ENCODE measurements around the gene SPINT1.
A peak's percentile ranks its signal among the peaks of the same experiment; 100 is the strongest.

The SPINT1 gene, protein sequence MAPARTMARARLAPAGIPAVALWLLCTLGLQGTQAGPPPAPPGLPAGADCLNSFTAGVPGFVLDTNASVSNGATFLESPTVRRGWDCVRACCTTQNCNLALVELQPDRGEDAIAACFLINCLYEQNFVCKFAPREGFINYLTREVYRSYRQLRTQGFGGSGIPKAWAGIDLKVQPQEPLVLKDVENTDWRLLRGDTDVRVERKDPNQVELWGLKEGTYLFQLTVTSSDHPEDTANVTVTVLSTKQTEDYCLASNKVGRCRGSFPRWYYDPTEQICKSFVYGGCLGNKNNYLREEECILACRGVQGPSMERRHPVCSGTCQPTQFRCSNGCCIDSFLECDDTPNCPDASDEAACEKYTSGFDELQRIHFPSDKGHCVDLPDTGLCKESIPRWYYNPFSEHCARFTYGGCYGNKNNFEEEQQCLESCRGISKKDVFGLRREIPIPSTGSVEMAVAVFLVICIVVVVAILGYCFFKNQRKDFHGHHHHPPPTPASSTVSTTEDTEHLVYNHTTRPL

DNA sequence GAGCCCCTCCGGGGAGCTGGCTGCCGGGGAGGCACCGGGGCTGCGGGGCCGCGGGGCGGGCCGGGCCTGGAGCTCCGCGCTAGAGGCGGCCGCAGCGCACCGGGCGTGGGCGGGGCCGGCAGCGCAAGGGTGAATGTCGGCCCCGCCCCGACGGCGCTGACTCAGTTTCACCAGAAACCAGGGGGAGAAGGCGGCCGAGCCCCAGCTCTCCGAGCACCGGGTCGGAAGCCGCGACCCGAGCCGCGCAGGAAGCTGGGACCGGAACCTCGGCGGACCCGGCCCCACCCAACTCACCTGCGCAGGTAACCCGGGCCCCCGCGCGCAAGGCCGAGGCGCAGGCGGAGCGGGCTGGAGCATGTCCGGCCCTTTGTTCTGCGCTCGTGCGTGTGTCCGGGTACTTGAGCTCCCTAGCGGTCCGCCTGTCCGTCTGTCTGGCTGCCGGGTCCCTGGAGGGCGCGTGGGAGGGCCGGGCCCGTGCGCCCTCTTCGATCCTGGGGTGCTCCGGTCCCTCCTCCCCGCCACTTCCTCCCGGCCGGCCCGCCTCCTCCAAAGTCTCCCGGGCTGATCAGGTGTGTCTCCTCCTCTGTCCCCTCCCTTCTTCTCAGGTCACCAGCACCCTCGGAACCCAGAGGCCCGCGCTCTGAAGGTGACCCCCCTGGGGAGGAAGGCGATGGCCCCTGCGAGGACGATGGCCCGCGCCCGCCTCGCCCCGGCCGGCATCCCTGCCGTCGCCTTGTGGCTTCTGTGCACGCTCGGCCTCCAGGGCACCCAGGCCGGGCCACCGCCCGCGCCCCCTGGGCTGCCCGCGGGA, at the start of gene SPINT1:
Gene SPINT1 (plus strand): TSS at position 164 of the 811 bp plus-strand sequence. CDS start 507 bp downstream, at position 671.
- in situ Hi-C loops (cut with MboI; ENCODE audit: low sequenced_read_pairs, unreplicated experiment): no loop called here
- peak; percentile 81 for DNase-seq (ENCODE audit: low spot score)
- TF ChIP-seq, protein P1, sequence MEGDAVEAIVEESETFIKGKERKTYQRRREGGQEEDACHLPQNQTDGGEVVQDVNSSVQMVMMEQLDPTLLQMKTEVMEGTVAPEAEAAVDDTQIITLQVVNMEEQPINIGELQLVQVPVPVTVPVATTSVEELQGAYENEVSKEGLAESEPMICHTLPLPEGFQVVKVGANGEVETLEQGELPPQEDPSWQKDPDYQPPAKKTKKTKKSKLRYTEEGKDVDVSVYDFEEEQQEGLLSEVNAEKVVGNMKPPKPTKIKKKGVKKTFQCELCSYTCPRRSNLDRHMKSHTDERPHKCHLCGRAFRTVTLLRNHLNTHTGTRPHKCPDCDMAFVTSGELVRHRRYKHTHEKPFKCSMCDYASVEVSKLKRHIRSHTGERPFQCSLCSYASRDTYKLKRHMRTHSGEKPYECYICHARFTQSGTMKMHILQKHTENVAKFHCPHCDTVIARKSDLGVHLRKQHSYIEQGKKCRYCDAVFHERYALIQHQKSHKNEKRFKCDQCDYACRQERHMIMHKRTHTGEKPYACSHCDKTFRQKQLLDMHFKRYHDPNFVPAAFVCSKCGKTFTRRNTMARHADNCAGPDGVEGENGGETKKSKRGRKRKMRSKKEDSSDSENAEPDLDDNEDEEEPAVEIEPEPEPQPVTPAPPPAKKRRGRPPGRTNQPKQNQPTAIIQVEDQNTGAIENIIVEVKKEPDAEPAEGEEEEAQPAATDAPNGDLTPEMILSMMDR (IDR thresholded peaks at IDR 0.05; ENCODE audit: borderline replicate concordance, control extremely low read depth, extremely low read depth, insufficient read depth, missing control alignments): no peak

DNA sequence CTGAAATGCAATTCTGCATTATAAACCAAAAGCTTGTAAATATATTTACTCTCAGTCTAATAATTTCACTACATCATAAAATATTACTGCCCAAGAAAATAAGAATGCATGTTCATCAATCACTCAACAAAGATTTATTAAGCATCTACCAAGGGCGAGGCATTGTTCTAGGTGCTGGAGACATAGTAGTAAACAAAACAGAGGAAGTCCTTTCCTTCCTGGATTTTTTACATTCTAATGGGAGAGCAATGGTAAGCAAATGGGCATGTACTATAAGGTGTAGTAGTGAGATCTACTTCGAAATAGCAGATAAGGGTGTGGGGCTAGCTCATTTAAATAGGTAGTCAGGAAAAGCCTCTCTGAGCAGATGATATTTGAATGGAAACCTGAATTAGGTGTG, 47.8 kb upstream of the SPINT1 start:
- in situ Hi-C loops (cut with MboI; ENCODE audit: low sequenced_read_pairs, unreplicated experiment): no loop called here
- DNase-seq (ENCODE audit: low spot score): no peak
- TF ChIP-seq, protein P1 (IDR thresholded peaks at IDR 0.05; ENCODE audit: borderline replicate concordance, control extremely low read depth, extremely low read depth, insufficient read depth, missing control alignments): no peak

DNA sequence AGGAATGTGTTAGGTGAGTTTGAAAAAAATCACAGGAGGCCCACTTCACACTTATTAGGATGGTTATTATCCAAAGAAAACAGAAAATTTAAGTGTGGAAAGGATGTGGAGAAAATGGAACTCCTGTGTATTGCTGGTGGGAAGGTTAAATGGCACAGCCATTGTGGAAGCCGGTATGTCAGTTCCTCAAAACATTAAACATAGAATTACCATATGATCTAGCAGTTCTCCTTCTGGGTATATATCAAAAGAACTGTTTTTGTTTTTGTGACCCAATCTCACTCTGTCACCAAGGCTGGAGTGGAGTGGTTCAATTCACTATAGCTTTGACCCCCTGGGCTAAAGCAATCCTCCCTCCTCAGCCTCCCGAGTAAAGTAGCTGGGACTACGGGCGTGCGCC, 47.3 kb upstream of the SPINT1 start:
- TF ChIP-seq, protein P1 (IDR thresholded peaks at IDR 0.05; ENCODE audit: borderline replicate concordance, control extremely low read depth, extremely low read depth, insufficient read depth, missing control alignments): no peak
- in situ Hi-C loops (cut with MboI; ENCODE audit: low sequenced_read_pairs, unreplicated experiment): no loop called here
- no peak for DNase-seq (ENCODE audit: low spot score)

DNA sequence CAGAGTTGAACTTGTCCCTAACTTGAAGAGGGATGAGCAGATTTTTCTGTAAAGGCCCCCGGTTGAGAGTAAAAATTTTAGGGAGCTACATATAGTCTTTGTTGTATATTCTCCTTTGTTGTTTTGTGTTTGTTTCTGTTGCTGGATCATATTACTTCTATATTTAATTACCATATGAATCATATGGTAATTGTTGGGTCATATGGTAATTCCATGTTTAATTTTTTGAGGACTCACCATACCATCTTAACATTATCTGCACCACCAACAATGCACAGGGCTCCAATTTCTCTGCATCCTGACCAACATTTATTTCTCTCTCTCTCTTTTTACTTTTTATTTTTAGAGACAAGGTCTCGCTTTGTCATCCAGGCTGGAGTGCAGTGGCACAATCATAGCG, 44.3 kb upstream of the SPINT1 start:
- in situ Hi-C loops (cut with MboI; ENCODE audit: low sequenced_read_pairs, unreplicated experiment): no loop called here
- no peak for DNase-seq (ENCODE audit: low spot score)
- TF ChIP-seq, protein P1 (IDR thresholded peaks at IDR 0.05; ENCODE audit: borderline replicate concordance, control extremely low read depth, extremely low read depth, insufficient read depth, missing control alignments): no peak

DNA sequence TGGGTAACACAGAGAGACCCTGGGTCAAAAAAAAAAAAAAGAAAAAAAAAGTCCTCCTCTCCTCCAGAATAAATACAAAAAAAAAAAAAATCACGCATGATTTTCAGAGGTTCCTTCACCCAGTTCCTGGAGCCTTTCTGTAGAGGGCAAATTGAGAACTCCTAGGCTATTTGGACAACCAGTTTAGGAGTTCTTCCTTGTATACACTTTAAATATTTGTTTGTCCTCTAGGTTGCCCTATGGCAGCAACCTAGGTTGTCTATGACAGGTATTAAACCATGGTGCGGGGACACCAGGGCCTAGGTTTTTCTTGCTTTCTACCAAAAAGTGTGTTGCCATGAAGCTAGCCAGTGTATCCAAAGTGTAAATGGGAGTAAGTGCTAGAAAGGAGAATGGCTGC, 40.8 kb upstream of the SPINT1 start:
- in situ Hi-C loops (cut with MboI; ENCODE audit: low sequenced_read_pairs, unreplicated experiment): no loop called here
- no peak for DNase-seq (ENCODE audit: low spot score)
- TF ChIP-seq, protein P1 (IDR thresholded peaks at IDR 0.05; ENCODE audit: borderline replicate concordance, control extremely low read depth, extremely low read depth, insufficient read depth, missing control alignments): no peak

DNA sequence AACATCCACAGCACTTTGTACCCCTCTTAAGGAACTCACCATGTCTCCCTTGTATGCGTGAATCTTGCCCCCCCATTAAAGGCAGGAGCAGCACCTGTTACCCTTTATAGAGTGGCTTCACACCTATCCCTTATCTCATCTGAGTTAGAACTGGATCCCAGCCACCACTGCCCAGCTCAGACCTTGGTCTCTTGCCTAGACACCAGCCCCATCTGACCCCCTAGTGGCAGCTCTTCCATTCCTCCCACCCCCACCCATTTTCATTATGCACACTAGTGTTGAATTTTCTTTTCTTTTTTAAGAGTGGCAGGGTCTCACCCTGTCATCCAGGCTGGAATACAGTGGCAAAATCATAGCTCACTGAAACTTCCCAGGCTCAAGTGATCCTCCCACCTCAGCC, 40.2 kb upstream of the SPINT1 start:
- TF ChIP-seq, protein P1 (IDR thresholded peaks at IDR 0.05; ENCODE audit: borderline replicate concordance, control extremely low read depth, extremely low read depth, insufficient read depth, missing control alignments): no peak
- no peak for DNase-seq (ENCODE audit: low spot score)
- in situ Hi-C loops (cut with MboI; ENCODE audit: low sequenced_read_pairs, unreplicated experiment): no loop called here
